Activated CD4-positive, alpha-beta T cell treated with anti-CD3 and anti-CD28 coated beads, Interleukin-2, amount 50 U/mL, for 48 hours (primary cell): ENCODE results near the gene ABHD4.
A peak's percentile ranks its signal among the peaks of the same experiment; 100 is the strongest.

Experiments
- DNase-seq, 2 experiments: peaks; one replicate each; pipeline ENCODE4 v3.0.0-alpha.2; 2020

Gene ABHD4

GRCh38 chr14:22561661-22562579, 36.2 kb upstream of the ABHD4 start:
- peak; percentile 65 to 77 for DNase-seq

- no peak for DNase-seq
Observed at GRCh38 chr14:22563987-22564386, 34.1 kb upstream of the ABHD4 start.

- DNase-seq, result no peak
Observed at GRCh38 chr14:22564463-22564862, 33.6 kb upstream of the ABHD4 start.

- no peak for DNase-seq
Observed at GRCh38 chr14:22565391-22565945, 32.6 kb upstream of the ABHD4 start.

- peak in 1 of 2 experiments; percentile 35 for DNase-seq
Observed at GRCh38 chr14:22566266-22566665, 31.8 kb upstream of the ABHD4 start.

- no peak for DNase-seq
Observed at GRCh38 chr14:22566845-22567244, 31.3 kb upstream of the ABHD4 start.

- DNase-seq, result no peak
Observed at GRCh38 chr14:22567437-22567836, 30.7 kb upstream of the ABHD4 start.

GRCh38 chr14:22569106-22569736, 28.9 kb upstream of the ABHD4 start:
- DNase-seq, result no peak

GRCh38 chr14:22569737-22570131, 28.4 kb upstream of the ABHD4 start:
- DNase-seq, result no peak

GRCh38 chr14:22570132-22570949, 27.8 kb upstream of the ABHD4 start:
- DNase-seq, result peak; percentile 64 to 80

GRCh38 chr14:22572562-22573058, 25.5 kb upstream of the ABHD4 start:
- DNase-seq, result no peak

GRCh38 chr14:22573804-22574203, 24.3 kb upstream of the ABHD4 start:
- DNase-seq, result no peak

GRCh38 chr14:22577334-22577908, 20.7 kb upstream of the ABHD4 start:
- DNase-seq, result no peak

GRCh38 chr14:22579236-22579635, 18.9 kb upstream of the ABHD4 start:
- no peak for DNase-seq

- DNase-seq, result no peak
Observed at GRCh38 chr14:22579881-22580280, 18.2 kb upstream of the ABHD4 start.

GRCh38 chr14:22580625-22581024, 17.5 kb upstream of the ABHD4 start:
- DNase-seq, result no peak

GRCh38 chr14:22583994-22584393, 14.1 kb upstream of the ABHD4 start:
- peak in 1 of 2 experiments; percentile 36 for DNase-seq

- no peak for DNase-seq
Observed at GRCh38 chr14:22587247-22587646, 10.9 kb upstream of the ABHD4 start.

- peak in 1 of 2 experiments; percentile 19 for DNase-seq
Observed at GRCh38 chr14:22587677-22588422, 10.2 kb upstream of the ABHD4 start.

- DNase-seq, result peak in 1 of 2 experiments; percentile 38
Observed at GRCh38 chr14:22588526-22589095, 9.5 kb upstream of the ABHD4 start.
